ENCODE measurements around the gene DNAJC13. TPM values are rescaled to one million over a fixed set of nuclear protein-coding genes. Genes with fewer than 3 reads are reported as not detected.

The DNAJC13 gene
- total RNA-seq, 1 experiment from 2014 or later: 28.5 TPM

- TF ChIP-seq CBFB (CRISPR knock-in tag; IDR thresholded peaks at IDR 0.05; ENCODE audit: low read depth) (no peak), E2F4 (CRISPR knock-in tag; IDR thresholded peaks at IDR 0.05; ENCODE audit: borderline replicate concordance, low read depth) (no peak), GTF2I (CRISPR knock-in tag; conservative IDR thresholded peaks at IDR 0.05) (no peak), NFE2L1 (CRISPR knock-in tag; IDR thresholded peaks at IDR 0.05) (no peak)
- TF ChIP-seq, protein P1, sequence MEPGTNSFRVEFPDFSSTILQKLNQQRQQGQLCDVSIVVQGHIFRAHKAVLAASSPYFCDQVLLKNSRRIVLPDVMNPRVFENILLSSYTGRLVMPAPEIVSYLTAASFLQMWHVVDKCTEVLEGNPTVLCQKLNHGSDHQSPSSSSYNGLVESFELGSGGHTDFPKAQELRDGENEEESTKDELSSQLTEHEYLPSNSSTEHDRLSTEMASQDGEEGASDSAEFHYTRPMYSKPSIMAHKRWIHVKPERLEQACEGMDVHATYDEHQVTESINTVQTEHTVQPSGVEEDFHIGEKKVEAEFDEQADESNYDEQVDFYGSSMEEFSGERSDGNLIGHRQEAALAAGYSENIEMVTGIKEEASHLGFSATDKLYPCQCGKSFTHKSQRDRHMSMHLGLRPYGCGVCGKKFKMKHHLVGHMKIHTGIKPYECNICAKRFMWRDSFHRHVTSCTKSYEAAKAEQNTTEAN (CRISPR knock-in tag; IDR thresholded peaks at IDR 0.05): no peak
- POLR2A ChIA-PET: interaction anchor here (0.7 to 1.0 kb wide), 2 partner anchors 24 to 52 kb away, joined by 3 read pairs; no protein-coding TSS in a partner anchor
These were observed 11.5 kb upstream of the DNAJC13 start for GRCh38 chr3:132405609-132406299.

GRCh38 chr3:132406587-132406986, 10.7 kb upstream of the DNAJC13 start:
- H3K9me3 Mint-ChIP-seq: no peaks in the 10 kb centered on the region
- H3K4me3 Mint-ChIP-seq: no peak overlapping the region
- TF ChIP-seq, protein P2, sequence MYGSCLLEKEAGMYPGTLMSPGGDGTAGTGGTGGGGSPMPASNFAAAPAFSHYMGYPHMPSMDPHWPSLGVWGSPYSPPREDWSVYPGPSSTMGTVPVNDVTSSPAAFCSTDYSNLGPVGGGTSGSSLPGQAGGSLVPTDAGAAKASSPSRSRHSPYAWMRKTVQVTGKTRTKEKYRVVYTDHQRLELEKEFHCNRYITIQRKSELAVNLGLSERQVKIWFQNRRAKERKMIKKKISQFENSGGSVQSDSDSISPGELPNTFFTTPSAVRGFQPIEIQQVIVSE (CRISPR knock-in tag; IDR thresholded peaks at IDR 0.05; ENCODE audit: borderline replicate concordance): no peak
- no peak for TF ChIP-seq PRDM15 (CRISPR knock-in tag; IDR thresholded peaks at IDR 0.05)
- no peak for TF ChIP-seq GRHL2 (CRISPR knock-in tag; IDR thresholded peaks at IDR 0.05; ENCODE audit: insufficient replicate concordance, severe bottlenecking)
- TF ChIP-seq TP53 (CRISPR knock-in tag; IDR thresholded peaks at IDR 0.05): no peak
- H3K27ac Mint-ChIP-seq: no peak overlapping the region
- ChIA-PET CTCF (interaction anchor here (0.8 to 1.4 kb wide), 3 partner anchors 54 to 236 kb away, joined by 3 to 4 read pairs (median 4); no protein-coding TSS in a partner anchor), POLR2A (interaction anchor here (0.7 to 1.0 kb wide), 2 partner anchors 25 to 53 kb away, joined by 3 read pairs; no protein-coding TSS in a partner anchor)
- no peak for DNase-seq (ENCODE audit: low spot score)
- H3K4me1 Mint-ChIP-seq: no peaks in the 10 kb centered on the region; the same call in 1 of the 2 replicates
- no peaks in the 10 kb centered on the region for H3K36me3 Mint-ChIP-seq
- ATAC-seq: no peak
- no peaks in the 10 kb centered on the region; the same call in 1 of the 2 replicates for H3K27me3 Mint-ChIP-seq (ENCODE audit: low read depth)

More at GRCh38 chr3:132405609-132406299, 11.5 kb upstream of the DNAJC13 start:
- ATAC-seq: no peak
- H3K4me1 Mint-ChIP-seq: no peaks in the 10 kb centered on the region
- CTCF ChIA-PET: interaction anchor here (0.7 to 1.5 kb wide), 6 partner anchors 54 to 236 kb away, joined by 3 to 4 read pairs (median 4); no protein-coding TSS in a partner anchor
- no peak overlapping the region for H3K4me3 Mint-ChIP-seq
- no peak for DNase-seq (ENCODE audit: low spot score)
- no peaks in the 10 kb centered on the region for H3K9me3 Mint-ChIP-seq
- no peaks in the 10 kb centered on the region; the same call in 1 of the 2 replicates for H3K27me3 Mint-ChIP-seq (ENCODE audit: low read depth)
- H3K36me3 Mint-ChIP-seq: no peaks in the 10 kb centered on the region
- no peak overlapping the region for H3K27ac Mint-ChIP-seq

GRCh38 chr3:132407025-132407424, 10.3 kb upstream of the DNAJC13 start:
- Mint-ChIP-seq H3K9me3 (no peaks in the 10 kb centered on the region), H3K4me3 (no peak overlapping the region), H3K27ac (no peak overlapping the region), H3K4me1 (peaks cover 4% of the 10 kb centered on the region), H3K27me3 (ENCODE audit: low read depth) (no peaks in the 10 kb centered on the region; the same call in 1 of the 2 replicates), H3K36me3 (no peaks in the 10 kb centered on the region)
- TF ChIP-seq MYBL2 (CRISPR knock-in tag; IDR thresholded peaks at IDR 0.05) (no peak), TCF7 (CRISPR knock-in tag; IDR thresholded peaks at IDR 0.05; ENCODE audit: low read depth) (no peak), ESRRA (CRISPR knock-in tag; IDR thresholded peaks at IDR 0.05; ENCODE audit: borderline replicate concordance) (no peak), ZNF396 (CRISPR knock-in tag; IDR thresholded peaks at IDR 0.05; ENCODE audit: borderline replicate concordance) (no peak), GRHL2 (CRISPR knock-in tag; IDR thresholded peaks at IDR 0.05; ENCODE audit: insufficient replicate concordance, severe bottlenecking) (no peak), E2F1 (CRISPR knock-in tag; IDR thresholded peaks at IDR 0.05) (no peak)
- TF ChIP-seq, protein P3, sequence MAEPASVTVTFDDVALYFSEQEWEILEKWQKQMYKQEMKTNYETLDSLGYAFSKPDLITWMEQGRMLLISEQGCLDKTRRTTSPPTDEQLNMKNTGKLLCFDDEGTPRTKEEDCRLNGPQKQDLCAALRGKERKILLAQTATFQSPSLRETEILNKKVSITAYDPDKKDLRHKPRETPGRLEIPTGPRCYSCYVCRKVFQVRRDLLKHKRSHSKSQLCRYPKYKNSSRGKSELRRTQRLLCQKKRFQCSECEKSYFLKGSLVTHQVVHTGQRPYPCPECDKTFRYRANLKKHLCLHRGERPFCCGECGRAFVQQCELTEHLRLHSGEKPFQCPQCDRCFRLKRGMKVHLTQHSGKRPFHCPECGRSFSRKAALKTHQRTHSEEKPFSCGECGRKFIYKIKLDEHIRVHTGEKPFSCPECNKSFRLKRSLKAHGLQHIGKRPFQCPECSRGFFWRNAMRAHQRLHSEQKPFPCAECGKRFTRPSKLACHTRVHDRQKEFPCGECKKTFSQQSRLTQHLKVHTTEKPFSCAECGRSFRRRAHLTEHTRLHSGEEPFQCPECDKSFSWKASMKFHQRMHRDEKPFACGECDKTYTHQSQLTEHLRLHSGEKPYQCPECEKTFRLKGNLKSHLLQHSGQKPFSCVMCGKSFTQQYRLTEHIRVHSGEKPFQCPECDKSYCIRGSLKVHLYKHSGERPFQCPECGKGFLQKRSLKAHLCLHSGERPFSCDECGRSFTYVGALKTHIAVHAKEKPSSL (CRISPR knock-in tag; conservative IDR thresholded peaks at IDR 0.05): no peak
- TF ChIP-seq, protein P4, sequence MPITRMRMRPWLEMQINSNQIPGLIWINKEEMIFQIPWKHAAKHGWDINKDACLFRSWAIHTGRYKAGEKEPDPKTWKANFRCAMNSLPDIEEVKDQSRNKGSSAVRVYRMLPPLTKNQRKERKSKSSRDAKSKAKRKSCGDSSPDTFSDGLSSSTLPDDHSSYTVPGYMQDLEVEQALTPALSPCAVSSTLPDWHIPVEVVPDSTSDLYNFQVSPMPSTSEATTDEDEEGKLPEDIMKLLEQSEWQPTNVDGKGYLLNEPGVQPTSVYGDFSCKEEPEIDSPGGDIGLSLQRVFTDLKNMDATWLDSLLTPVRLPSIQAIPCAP (CRISPR knock-in tag; IDR thresholded peaks at IDR 0.05): no peak
- ATAC-seq (no peak), DNase-seq (ENCODE audit: low spot score) (no peak)
- ChIA-PET POLR2A (no interaction called here), CTCF (interaction anchor here (0.8 to 1.4 kb wide), 2 partner anchors 55 to 235 kb away, joined by 4 read pairs; no protein-coding TSS in a partner anchor)
